ENCODE results near the gene PRDM2.
A peak's percentile ranks its signal among the peaks of the same experiment; 100 is the strongest.

Gene PRDM2

DNA sequence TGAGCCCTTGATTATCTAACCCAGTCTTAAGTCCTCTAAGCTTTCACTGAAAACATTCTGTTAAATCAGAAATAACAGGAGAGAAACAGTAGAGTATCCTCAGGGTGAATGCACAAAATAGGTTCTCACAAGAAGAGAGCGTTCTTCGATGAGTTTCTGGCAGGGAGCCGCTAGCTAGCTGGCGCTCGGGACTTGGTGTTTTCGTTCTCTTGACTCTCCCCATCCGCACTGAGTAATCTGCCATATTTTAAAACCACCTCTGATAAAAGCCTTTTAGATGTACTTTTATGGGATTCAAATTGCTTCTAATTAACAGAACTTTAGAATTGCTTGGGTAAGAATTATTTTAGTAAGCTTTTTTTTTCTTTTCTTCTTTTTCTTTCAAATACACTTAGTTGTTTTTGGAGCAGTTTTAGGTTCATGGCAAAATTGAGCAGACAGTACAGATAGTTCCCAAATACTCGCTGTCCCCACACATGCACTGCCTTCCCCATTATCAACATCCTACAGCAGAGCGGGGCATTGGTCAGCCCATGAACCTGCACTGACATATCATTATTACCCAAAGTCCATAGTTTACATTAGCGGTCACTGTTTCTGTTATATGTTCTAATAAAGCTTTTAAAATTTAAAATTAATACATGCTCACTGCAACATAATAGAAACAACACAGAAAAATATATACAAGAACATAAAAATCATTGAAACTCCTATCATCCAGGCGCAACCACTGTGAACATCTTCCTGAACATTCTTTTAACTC lies 35.4 kb downstream of the PRDM2 start:
- DNase-seq (ENCODE audit: low spot score) = no peak
- no peak for TF ChIP-seq CTCF (IDR thresholded peaks at IDR 0.05; ENCODE audit: extremely low read depth, missing control alignments)

- DNase-seq (ENCODE audit: low spot score) = no peak
- no peak for TF ChIP-seq CTCF (IDR thresholded peaks at IDR 0.05; ENCODE audit: extremely low read depth, missing control alignments)
These were observed 37.4 kb downstream of the PRDM2 start for GRCh38 chr1:13737398-13737797.

GRCh38 chr1:13746342-13746741 lies 46.4 kb downstream of the PRDM2 start:
- TF ChIP-seq CTCF (IDR thresholded peaks at IDR 0.05; ENCODE audit: extremely low read depth, missing control alignments) = no peak
- DNase-seq (ENCODE audit: low spot score) = no peak

- peak; percentile 99 for DNase-seq (ENCODE audit: low spot score)
- no peak for TF ChIP-seq CTCF (IDR thresholded peaks at IDR 0.05; ENCODE audit: extremely low read depth, missing control alignments)
These were observed 48.9 kb downstream of the PRDM2 start for GRCh38 chr1:13748610-13749505.

DNA sequence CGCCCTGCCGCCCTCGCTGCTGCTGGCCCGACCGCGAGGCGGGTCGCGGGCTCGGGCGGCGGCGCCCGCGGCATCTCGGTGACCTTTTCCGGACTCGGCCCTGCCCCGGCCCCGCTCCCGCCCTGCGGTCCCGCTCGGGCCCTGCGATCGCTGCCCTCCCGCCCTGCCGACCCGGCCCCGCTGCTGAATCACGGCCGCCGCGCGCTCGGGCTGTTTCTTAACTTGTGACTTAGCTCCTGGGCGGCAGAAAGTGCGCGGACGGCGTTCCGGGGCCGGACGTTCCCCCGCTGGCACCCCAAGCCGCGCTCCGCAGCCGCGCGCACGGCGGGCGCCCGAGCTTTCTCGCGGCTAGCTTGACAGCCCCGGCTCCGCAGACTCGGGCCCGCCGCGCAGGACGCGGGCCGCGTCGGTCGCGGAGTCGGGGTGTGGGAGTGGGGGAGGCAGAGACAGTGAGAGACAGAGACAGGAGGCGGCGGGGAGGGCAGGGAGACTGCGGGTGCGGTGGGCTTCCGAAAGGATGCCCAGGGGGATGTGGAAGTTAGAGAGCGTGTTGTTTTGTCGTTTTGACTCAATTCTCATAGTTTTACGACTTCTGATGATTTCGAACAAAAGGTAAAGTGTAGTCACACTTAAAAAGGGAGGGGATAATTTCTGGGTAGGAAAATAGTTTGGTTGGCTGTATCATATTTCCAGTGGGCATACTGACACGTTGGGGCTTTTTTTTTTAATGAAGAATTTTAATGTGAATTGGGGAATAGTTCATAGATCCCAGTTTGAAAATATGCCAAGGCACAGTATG lies 49.8 kb downstream of the PRDM2 start:
- DNase-seq (ENCODE audit: low spot score) = no peak
- TF ChIP-seq CTCF (IDR thresholded peaks at IDR 0.05; ENCODE audit: extremely low read depth, missing control alignments) = no peak

GRCh38 chr1:13751458-13751871 lies 51.5 kb downstream of the PRDM2 start:
- DNase-seq (ENCODE audit: low spot score) = peak; percentile 72
- TF ChIP-seq CTCF (IDR thresholded peaks at IDR 0.05; ENCODE audit: extremely low read depth, missing control alignments) = no peak
